ENCODE measurements around the gene KCNC3.

DNA sequence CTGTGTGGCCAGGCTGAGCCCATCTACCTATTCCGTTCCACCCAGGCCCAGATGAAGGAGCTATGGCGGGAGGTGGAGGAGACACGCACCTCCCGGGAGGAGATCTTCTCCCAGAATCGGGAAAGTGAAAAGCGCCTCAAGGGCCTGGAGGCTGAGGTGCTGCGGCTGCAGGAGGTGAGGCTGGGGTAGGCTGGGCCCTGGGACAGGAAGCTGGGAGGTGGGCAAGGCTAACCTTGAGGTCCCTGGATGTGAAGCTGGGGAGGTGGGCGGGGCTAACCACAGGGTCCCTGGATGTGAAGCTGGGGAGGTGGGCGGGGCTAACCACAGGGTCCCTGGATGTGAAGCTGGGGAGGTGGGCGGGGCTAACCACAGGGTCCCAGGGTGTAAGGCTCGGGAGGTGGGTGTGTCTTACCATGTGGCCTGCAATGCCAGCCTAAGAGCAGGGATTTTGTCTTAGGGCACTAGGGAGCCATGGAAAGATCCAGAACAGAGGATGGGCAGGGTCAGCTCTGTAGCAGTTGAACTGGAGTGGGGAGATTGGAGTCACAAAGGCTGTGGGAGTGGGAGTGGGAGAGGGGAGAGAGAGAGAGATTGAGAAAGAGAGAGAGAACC, 36.9 kb downstream of the KCNC3 start:
- TF ChIP-seq, protein P1, sequence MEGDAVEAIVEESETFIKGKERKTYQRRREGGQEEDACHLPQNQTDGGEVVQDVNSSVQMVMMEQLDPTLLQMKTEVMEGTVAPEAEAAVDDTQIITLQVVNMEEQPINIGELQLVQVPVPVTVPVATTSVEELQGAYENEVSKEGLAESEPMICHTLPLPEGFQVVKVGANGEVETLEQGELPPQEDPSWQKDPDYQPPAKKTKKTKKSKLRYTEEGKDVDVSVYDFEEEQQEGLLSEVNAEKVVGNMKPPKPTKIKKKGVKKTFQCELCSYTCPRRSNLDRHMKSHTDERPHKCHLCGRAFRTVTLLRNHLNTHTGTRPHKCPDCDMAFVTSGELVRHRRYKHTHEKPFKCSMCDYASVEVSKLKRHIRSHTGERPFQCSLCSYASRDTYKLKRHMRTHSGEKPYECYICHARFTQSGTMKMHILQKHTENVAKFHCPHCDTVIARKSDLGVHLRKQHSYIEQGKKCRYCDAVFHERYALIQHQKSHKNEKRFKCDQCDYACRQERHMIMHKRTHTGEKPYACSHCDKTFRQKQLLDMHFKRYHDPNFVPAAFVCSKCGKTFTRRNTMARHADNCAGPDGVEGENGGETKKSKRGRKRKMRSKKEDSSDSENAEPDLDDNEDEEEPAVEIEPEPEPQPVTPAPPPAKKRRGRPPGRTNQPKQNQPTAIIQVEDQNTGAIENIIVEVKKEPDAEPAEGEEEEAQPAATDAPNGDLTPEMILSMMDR (conservative IDR thresholded peaks at IDR 0.05; ENCODE audit: low read depth, low read length) = no peak
- TF ChIP-seq CEBPB (IDR thresholded peaks at IDR 0.05; ENCODE audit: low read depth, low read length) (no peak), POLR2A (IDR thresholded peaks at IDR 0.05; ENCODE audit: low read depth, low read length) (no peak), SMC3 (IDR thresholded peaks at IDR 0.05; ENCODE audit: low read depth, low read length) (no peak), CHD1 (IDR thresholded peaks at IDR 0.05; ENCODE audit: low read depth, low read length) (no peak), RFX5 (IDR thresholded peaks at IDR 0.05; ENCODE audit: low read depth, low read length) (no peak), MAFK (IDR thresholded peaks at IDR 0.05; ENCODE audit: low read depth, low read length) (no peak), MXI1 (IDR thresholded peaks at IDR 0.05; ENCODE audit: borderline replicate concordance, low read depth, low read length) (no peak), FOS (IDR thresholded peaks at IDR 0.05; ENCODE audit: low read depth, low read length) (no peak), NFE2L2 (IDR thresholded peaks at IDR 0.05; ENCODE audit: low read depth, low read length) (no peak), RCOR1 (IDR thresholded peaks at IDR 0.05; ENCODE audit: insufficient replicate concordance, low read length) (no peak)
- TF ChIP-seq, protein P2, sequence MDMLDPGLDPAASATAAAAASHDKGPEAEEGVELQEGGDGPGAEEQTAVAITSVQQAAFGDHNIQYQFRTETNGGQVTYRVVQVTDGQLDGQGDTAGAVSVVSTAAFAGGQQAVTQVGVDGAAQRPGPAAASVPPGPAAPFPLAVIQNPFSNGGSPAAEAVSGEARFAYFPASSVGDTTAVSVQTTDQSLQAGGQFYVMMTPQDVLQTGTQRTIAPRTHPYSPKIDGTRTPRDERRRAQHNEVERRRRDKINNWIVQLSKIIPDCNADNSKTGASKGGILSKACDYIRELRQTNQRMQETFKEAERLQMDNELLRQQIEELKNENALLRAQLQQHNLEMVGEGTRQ (IDR thresholded peaks at IDR 0.05; ENCODE audit: low read depth, low read length) = no peak

Data from IMR-90 (cell line).